ENCODE results near the gene KCNQ2.

Gene KCNQ2

DNA sequence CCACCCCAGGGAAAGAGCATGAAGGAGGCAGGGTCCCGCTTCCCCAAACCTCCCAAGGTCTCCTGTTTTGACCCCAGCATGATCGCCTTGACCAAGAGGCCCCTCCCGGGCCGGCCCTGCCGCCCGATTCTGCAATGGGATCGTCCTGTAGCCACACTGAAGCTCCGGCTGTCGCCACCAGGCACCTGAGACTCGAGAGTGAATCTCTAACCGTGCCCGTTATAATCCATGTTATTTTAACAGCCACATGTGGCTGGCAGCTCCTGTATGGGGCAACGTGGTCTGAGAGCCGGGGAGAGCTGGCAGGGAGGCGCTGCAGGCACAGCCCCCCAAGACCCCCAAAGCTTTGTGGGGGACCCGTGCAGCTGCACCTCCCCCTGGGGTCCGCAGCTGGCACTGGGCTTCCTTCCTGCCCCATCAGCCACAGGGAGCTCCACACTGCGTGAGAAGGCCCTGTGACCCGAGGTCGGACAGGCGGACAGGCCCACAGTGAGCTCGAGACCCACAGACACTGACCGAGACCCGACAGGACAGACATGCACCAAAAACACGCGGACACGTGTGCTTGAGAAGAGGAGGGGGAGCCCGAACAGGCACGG is 51.3 kb downstream of the KCNQ2 start (continued):
- TF ChIP-seq ZNF70 (CRISPR knock-in tag; IDR thresholded peaks at IDR 0.05) = no peak
- TF ChIP-seq PATZ1 (CRISPR knock-in tag; IDR thresholded peaks at IDR 0.05; ENCODE audit: borderline replicate concordance) = no peak
- TF ChIP-seq PPARA (CRISPR knock-in tag; IDR thresholded peaks at IDR 0.05; ENCODE audit: borderline replicate concordance) = no peak
- no peak for TF ChIP-seq TOX (CRISPR knock-in tag; IDR thresholded peaks at IDR 0.05; ENCODE audit: borderline replicate concordance)
- TF ChIP-seq TCF4 (CRISPR knock-in tag; IDR thresholded peaks at IDR 0.05; ENCODE audit: borderline replicate concordance) = no peak
- no peak for TF ChIP-seq ISL1 (CRISPR knock-in tag; IDR thresholded peaks at IDR 0.05)
- TF ChIP-seq BACH2 (CRISPR knock-in tag; IDR thresholded peaks at IDR 0.05; ENCODE audit: borderline replicate concordance) = no peak
- no peak for TF ChIP-seq CSDC2 (CRISPR knock-in tag; IDR thresholded peaks at IDR 0.05)
- no peak for TF ChIP-seq SNAI2 (CRISPR knock-in tag; IDR thresholded peaks at IDR 0.05)
- no peak for TF ChIP-seq POU6F1 (CRISPR knock-in tag; IDR thresholded peaks at IDR 0.05; ENCODE audit: borderline replicate concordance, low read depth)
- TF ChIP-seq RARB (CRISPR knock-in tag; IDR thresholded peaks at IDR 0.05) = no peak

DNA sequence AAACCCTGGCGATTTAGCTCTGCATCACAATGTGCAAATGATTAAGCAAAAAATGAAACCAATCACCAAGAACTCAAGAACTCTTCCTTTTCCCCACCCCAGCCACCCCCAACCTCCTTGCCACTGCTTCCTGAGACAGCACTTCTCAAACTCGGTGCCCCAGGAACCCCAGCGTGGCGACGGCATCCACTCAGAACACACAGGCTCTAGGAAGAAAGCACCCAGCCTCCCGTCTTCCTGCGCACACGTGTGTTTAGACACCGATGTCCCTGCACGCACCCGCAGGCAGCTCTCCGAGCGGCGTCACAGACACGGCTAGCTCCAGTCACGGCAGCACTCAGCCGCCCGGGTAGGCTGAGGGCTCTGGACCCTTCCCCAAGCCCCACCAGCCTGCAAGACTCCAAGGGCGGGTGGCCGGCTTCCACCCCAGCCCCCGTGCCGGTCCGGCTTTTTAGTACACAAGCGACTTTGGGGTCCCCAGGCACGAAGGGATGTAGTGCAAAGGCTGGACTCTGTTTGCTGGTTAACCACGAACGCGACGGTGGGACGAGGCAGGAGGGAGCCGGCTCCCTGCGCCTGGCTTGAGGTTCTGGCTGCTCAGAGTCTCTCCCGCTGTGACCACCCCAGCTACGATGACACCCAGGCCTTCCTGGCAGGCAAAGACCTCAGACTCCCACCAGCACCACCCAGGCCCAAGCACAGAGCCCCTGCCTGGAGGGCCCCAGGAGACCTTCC is 51.9 kb downstream of the KCNQ2 start:
- no peak for ATAC-seq
- no peak for TF ChIP-seq ISL1 (CRISPR knock-in tag; IDR thresholded peaks at IDR 0.05)
- no peak for TF ChIP-seq POU6F1 (CRISPR knock-in tag; IDR thresholded peaks at IDR 0.05; ENCODE audit: borderline replicate concordance, low read depth)
- no peak for TF ChIP-seq PATZ1 (CRISPR knock-in tag; IDR thresholded peaks at IDR 0.05; ENCODE audit: borderline replicate concordance)
- no peak for TF ChIP-seq OSR1 (CRISPR knock-in tag; IDR thresholded peaks at IDR 0.05)
- no peak for TF ChIP-seq TCF4 (CRISPR knock-in tag; IDR thresholded peaks at IDR 0.05; ENCODE audit: borderline replicate concordance)
- no peak for TF ChIP-seq PPARA (CRISPR knock-in tag; IDR thresholded peaks at IDR 0.05; ENCODE audit: borderline replicate concordance)
- TF ChIP-seq ZNF8 (CRISPR knock-in tag; IDR thresholded peaks at IDR 0.05) = no peak
- TF ChIP-seq, protein P1, sequence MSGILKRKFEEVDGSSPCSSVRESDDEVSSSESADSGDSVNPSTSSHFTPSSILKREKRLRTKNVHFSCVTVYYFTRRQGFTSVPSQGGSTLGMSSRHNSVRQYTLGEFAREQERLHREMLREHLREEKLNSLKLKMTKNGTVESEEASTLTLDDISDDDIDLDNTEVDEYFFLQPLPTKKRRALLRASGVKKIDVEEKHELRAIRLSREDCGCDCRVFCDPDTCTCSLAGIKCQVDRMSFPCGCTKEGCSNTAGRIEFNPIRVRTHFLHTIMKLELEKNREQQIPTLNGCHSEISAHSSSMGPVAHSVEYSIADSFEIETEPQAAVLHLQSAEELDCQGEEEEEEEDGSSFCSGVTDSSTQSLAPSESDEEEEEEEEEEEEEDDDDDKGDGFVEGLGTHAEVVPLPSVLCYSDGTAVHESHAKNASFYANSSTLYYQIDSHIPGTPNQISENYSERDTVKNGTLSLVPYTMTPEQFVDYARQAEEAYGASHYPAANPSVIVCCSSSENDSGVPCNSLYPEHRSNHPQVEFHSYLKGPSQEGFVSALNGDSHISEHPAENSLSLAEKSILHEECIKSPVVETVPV (CRISPR knock-in tag; IDR thresholded peaks at IDR 0.05) = no peak
- TF ChIP-seq ZNF70 (CRISPR knock-in tag; IDR thresholded peaks at IDR 0.05) = no peak
- TF ChIP-seq, protein P2, sequence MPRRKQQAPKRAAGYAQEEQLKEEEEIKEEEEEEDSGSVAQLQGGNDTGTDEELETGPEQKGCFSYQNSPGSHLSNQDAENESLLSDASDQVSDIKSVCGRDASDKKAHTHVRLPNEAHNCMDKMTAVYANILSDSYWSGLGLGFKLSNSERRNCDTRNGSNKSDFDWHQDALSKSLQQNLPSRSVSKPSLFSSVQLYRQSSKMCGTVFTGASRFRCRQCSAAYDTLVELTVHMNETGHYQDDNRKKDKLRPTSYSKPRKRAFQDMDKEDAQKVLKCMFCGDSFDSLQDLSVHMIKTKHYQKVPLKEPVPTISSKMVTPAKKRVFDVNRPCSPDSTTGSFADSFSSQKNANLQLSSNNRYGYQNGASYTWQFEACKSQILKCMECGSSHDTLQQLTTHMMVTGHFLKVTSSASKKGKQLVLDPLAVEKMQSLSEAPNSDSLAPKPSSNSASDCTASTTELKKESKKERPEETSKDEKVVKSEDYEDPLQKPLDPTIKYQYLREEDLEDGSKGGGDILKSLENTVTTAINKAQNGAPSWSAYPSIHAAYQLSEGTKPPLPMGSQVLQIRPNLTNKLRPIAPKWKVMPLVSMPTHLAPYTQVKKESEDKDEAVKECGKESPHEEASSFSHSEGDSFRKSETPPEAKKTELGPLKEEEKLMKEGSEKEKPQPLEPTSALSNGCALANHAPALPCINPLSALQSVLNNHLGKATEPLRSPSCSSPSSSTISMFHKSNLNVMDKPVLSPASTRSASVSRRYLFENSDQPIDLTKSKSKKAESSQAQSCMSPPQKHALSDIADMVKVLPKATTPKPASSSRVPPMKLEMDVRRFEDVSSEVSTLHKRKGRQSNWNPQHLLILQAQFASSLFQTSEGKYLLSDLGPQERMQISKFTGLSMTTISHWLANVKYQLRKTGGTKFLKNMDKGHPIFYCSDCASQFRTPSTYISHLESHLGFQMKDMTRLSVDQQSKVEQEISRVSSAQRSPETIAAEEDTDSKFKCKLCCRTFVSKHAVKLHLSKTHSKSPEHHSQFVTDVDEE (CRISPR knock-in tag; IDR thresholded peaks at IDR 0.05) = no peak
- no peak for TF ChIP-seq ARNTL (CRISPR knock-in tag; IDR thresholded peaks at IDR 0.05; ENCODE audit: borderline replicate concordance, low read depth)
- TF ChIP-seq TOX (CRISPR knock-in tag; IDR thresholded peaks at IDR 0.05; ENCODE audit: borderline replicate concordance) = no peak
- TF ChIP-seq ZFP30 (CRISPR knock-in tag; IDR thresholded peaks at IDR 0.05) = no peak
- no peak for TF ChIP-seq ZFP3 (CRISPR knock-in tag; IDR thresholded peaks at IDR 0.05)
- TF ChIP-seq RARB (CRISPR knock-in tag; IDR thresholded peaks at IDR 0.05) = no peak
- no peak for TF ChIP-seq BACH2 (CRISPR knock-in tag; IDR thresholded peaks at IDR 0.05; ENCODE audit: borderline replicate concordance)

Data from SK-N-SH treated with all-trans-retinoic acid at 6 μM for 48 hours (cell line).